Left renal pelvis (tissue), 4 donors: Measurements from ENCODE around the gene GSK3B. TPM values are rescaled to one million over a fixed set of nuclear protein-coding genes. Genes with fewer than 3 reads are reported as not detected.
A peak's percentile ranks its signal among the peaks of the same experiment; 100 is the strongest.

Source experiments
- DNase-seq, 4 donors: peaks; one replicate each; pipeline ENCODE4 v3.0.0-alpha.2; 2013; ENCODE audit warnings: low read depth in 4 of 4, low spot score in 3 of 4
- polyA plus RNA-seq, 4 donors: library from polyadenylated mRNA; unstranded; fragments of 120-200 nt; gene quantifications; one replicate each; pipeline ENCODE4 v1.2.1, GENCODE V29; 2013; ENCODE audit not compliant: insufficient read length in 4 of 4

Gene GSK3B
- polyA plus RNA-seq, 4 donors, result 39.7 to 52.7 (median 43.6) TPM

DNA sequence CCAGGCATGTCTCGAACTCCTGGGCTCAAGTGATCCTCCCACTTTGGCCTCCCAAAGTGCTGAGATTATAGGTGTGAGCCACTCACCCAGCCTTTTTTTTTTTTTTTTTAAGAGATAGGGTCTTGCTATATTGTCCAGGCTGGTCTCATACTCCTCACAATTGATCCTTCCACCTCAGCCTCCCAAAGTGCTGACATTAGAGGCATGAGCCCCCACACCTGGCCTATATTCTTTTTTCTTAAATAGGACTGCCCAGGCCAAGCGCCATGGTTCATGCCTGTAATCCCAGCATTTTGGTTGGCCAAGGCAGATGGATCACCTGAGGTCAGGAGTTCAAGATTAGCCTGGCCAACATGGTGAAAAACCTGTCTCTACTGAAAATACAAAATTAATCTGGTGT is 299.8 kb downstream of the GSK3B start:
- no peak for DNase-seq

DNA sequence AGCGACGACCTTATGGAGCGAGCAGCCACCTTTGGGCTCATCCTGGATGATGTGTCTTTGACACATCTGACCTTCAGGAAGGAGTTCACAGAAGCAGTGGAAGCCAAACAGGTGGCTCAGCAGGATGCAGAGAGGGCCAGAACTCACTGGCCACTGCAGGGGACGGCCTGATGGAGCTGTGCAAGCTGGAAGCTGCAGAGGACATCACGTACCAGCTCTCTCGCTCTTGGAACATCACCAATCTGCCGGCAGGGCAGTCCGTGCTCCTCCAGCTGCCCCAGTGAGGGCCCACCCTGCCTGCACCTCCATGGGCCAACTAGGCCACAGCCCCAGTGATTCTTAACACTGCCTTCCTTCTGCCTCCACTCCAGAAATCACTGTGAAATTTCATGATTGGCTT is 302.0 kb downstream of the GSK3B start:
- DNase-seq, result no peak

GRCh38 chr3:119790369-119790768 is 303.9 kb downstream of the GSK3B start:
- DNase-seq, result no peak

- no peak for DNase-seq
Observed at GRCh38 chr3:119786409-119786808, 307.8 kb downstream of the GSK3B start.

GRCh38 chr3:119783883-119784282 is 310.4 kb downstream of the GSK3B start:
- no peak for DNase-seq

DNA sequence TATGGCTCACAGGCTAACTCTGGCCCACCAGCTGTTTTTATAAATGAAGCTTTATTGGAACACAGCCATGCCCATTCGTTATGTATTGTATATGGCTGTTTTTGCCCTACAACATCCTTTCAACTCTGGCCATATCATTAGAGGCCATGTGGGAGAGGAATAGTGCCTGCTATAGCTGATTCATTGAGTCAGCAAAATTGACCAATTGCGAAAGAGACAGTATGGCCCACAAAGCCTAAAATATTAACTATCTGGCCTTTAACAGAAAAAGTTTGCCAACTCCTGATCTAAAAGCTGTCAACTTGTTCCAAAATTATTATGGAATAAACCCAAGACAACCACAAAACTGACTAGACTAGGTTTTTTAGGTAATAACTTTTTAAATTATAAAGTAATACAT is 311.0 kb downstream of the GSK3B start:
- no peak for DNase-seq

DNA sequence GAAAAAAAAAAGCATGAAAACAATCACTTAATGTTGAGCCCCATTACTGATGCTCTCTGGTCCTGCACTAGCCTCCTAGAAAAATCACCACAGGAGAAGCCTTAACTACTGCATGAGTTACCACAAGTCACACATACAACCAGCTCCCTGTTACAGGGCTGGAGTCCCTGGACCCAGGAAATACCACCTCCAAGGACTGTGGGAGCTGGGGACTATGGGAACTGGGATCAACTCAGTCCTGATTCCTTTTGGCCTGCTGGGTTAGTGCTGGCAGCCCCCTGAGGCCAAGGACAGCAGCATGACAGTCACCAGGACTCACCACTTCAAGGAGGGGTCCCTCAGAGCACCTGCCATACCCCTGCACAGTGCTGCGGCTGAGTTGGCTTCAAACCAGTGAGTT is 311.8 kb downstream of the GSK3B start:
- no peak for DNase-seq

DNA sequence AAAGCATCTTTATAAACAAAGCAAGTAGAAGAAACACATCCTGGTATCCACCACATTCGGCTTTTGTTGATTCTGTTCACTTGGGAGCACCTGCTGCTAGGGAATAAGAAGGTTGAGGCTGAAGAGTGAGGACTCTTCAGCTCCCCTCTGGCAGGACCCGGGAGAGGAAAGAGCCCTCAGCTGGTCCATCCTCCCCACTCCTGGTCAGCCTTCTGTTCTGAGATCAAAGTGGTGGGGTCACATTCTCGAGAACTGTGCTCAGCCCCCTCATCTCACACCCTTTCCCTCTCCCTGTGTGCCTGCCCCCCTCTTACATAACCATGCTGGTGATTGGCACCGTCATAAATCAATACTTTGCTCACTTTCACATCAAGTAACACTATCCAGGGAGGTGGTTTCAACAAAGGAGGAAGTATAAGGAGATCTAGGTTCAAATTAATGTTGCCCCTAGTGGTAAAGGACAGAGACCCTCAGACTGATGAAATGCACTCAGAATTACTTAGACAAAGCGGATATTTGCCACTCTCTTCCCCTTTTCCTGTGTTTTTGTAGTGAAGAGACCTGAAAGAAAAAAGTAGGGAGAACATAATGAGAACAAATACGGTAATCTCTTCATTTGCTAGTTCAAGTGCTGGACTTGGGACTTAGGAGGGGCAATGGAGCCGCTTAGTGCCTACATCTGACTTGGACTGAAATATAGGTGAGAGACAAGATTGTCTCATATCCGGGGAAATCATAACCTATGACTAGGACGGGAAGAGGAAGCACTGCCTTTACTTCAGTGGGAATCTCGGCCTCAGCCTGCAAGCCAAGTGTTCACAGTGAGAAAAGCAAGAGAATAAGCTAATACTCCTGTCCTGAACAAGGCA is 312.7 kb downstream of the GSK3B start, which contains the start of gene NR1I2:
TSS of gene NR1I2 (plus strand) at position 772 of the 869 bp plus-strand sequence.
- DNase-seq, result no peak

GRCh38 chr3:119779731-119780383 is 314.4 kb downstream of the GSK3B start:
- DNase-seq, result no peak

GRCh38 chr3:119778811-119779210 is 315.4 kb downstream of the GSK3B start:
- DNase-seq, result peak in 1 of 4 donors; percentile 4

GRCh38 chr3:119778176-119778575 is 316.1 kb downstream of the GSK3B start:
- no peak for DNase-seq

GRCh38 chr3:119776304-119776703 is 317.9 kb downstream of the GSK3B start:
- DNase-seq, result no peak

DNA sequence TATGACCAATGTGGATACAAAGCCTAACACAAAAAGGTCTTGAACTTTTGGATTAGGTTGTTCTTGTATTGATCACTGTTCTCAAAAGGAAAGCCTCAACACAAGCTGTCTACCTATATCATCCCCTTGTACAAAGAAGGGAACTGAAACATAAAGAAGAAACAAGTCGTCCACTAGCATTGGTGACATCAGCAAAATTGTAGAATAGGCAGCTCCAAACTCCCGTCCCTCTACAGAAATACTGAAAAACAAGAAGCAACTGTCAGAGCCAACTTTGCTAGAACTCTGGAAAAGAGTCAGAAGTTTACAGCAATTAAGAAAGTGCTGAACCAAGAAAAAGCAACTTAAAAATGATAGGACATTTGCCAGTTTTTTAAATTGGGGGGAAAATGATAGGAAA is 319.8 kb downstream of the GSK3B start:
- no peak for DNase-seq

Other genes with a start within 250 kb of the GSK3B start
- gene GPR156, start 190.8 kb upstream of the GSK3B start, polyA plus RNA-seq, result 1 to 10 TPM; 1.6 to 3.3 (median 2.7) TPM